ENCODE data around the gene EHMT1.

GRCh38 chr9:137748741-137749140, 129.9 kb downstream of the EHMT1 start:
- no peak for TF ChIP-seq POLR2A (IDR thresholded peaks at IDR 0.05; ENCODE audit: low read depth, low read length)
- no peak for TF ChIP-seq TAF1 (IDR thresholded peaks at IDR 0.05; ENCODE audit: borderline replicate concordance, low read depth, low read length)
- TF ChIP-seq POLR2AphosphoS5 (IDR thresholded peaks at IDR 0.05; ENCODE audit: low read depth, low read length): no peak
